CD4-positive, alpha-beta T cell treated with Interleukin-15 for 4 hours (primary cell): Measurements from ENCODE around the gene DENND1B.

Experiments used
- DNase-seq: peaks from one replicate; pipeline ENCODE4 v3.0.0-alpha.2; 2020; ENCODE audit warnings: low spot score

Gene DENND1B

GRCh38 chr1:197467881-197468280 is 307.4 kb downstream of the DENND1B start:
- no peak for DNase-seq

GRCh38 chr1:197466813-197467212 is 308.5 kb downstream of the DENND1B start:
- no peak for DNase-seq

- DNase-seq = no peak
Measured at GRCh38 chr1:197465528-197466327, 309.6 kb downstream of the DENND1B start.

- DNase-seq = no peak
Measured at GRCh38 chr1:197464044-197464443, 311.2 kb downstream of the DENND1B start.

- DNase-seq = no peak
Measured at GRCh38 chr1:197463142-197463541, 312.1 kb downstream of the DENND1B start.

- DNase-seq = no peak
Measured at GRCh38 chr1:197462539-197462938, 312.7 kb downstream of the DENND1B start.
